Erythroblast (primary cell): ENCODE results near the gene AP4S1.
"Not testable (repeated sequence)": the region's sequence is repeated elsewhere in the genome, so short reads cannot be mapped to it uniquely, and the experiment has no call there.

Experiments
- GATA1 ChIP-seq: IDR thresholded peaks from 2 replicates; pipeline ENCODE4 v1.6.1; 2011; ENCODE audit warnings: low read depth, mild to moderate bottlenecking, control low read depth, low read length, moderate library complexity
- POLR2A ChIP-seq: IDR thresholded peaks from 2 replicates; pipeline ENCODE4 v1.6.1; 2011; ENCODE audit warnings: mild to moderate bottlenecking, low read length

- not testable (repeated sequence) for TF ChIP-seq POLR2A, GATA1
Observed at GRCh38 chr14:31086466-31086865, 61.0 kb downstream of the AP4S1 start.
